OCI-LY7 (cell line): ENCODE data around the gene TCAP.

ENCODE experiments used
- EZH2phosphoT487 ChIP-seq: fragments of 200-600 bp; sonication (generic); IDR thresholded peaks from 2 replicates; pipeline ENCODE4 v1.6.1; 2018; ENCODE audit warnings: low read depth, borderline replicate concordance, mild to moderate bottlenecking, mixed run types, antibody characterized with exemption, low read length, moderate library complexity, mixed read lengths
- TF ChIP-seq, protein P1 (sequence below): fragments of 200-600 bp; sonication (generic); conservative IDR thresholded peaks from 2 replicates; pipeline ENCODE4 v1.5.1; 2014; ENCODE audit warnings: mild to moderate bottlenecking, antibody characterized with exemption, low read length, moderate library complexity, mixed read lengths

DNA sequence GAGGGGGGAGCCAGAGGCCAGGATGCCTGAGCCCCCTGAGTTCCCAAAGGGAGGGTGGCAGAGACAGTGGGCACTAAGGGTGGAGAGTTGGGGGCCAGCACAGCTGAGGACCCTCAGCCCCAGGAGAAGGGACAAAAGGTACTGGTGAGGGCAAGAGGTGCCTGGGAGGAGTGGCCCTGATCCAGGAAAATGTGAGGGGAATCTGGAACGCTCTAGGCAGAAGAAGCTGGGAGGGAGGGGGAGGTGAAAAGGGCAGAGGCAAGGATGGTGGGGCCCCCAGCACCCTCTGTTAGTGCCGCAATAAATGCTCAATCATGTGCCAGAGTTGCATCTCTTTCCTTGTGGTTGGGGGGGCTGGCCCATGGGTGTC, 1.1 kb downstream of the TCAP start:
- TF ChIP-seq, protein P1, sequence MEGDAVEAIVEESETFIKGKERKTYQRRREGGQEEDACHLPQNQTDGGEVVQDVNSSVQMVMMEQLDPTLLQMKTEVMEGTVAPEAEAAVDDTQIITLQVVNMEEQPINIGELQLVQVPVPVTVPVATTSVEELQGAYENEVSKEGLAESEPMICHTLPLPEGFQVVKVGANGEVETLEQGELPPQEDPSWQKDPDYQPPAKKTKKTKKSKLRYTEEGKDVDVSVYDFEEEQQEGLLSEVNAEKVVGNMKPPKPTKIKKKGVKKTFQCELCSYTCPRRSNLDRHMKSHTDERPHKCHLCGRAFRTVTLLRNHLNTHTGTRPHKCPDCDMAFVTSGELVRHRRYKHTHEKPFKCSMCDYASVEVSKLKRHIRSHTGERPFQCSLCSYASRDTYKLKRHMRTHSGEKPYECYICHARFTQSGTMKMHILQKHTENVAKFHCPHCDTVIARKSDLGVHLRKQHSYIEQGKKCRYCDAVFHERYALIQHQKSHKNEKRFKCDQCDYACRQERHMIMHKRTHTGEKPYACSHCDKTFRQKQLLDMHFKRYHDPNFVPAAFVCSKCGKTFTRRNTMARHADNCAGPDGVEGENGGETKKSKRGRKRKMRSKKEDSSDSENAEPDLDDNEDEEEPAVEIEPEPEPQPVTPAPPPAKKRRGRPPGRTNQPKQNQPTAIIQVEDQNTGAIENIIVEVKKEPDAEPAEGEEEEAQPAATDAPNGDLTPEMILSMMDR = no peak
- TF ChIP-seq EZH2phosphoT487 = no peak
